Loucy (cell line): Measurements from ENCODE around the gene DOCK8.

Experiments
- H2AFZ ChIP-seq: fragments of 200-600 bp; sonication (generic); 2 replicates; pipeline ENCODE4 v1.6.0; 2016; ENCODE audit warnings: antibody characterized with exemption, mild to moderate bottlenecking, low read length, moderate library complexity
- H3F3A ChIP-seq: fragments of 200-600 bp; 2 replicates; pipeline ENCODE4 v1.6.0; 2016; ENCODE audit warnings: antibody characterized with exemption, low read depth, mild to moderate bottlenecking
- H3K27me3 ChIP-seq: fragments of 200-600 bp; sonication (generic); 2 replicates; pipeline ENCODE4 v1.6.1; 2014; ENCODE audit warnings: low read length, mild to moderate bottlenecking; ENCODE audit not compliant: insufficient read depth, poor library complexity, severe bottlenecking
- H3K36me3 ChIP-seq: fragments of 200-600 bp; sonication (generic); 2 replicates; pipeline ENCODE4 v1.6.1; 2016; ENCODE audit warnings: low read length; ENCODE audit not compliant: insufficient read depth
- H3K4me1 ChIP-seq: fragments of 200-600 bp; sonication (generic); 2 replicates; pipeline ENCODE4 v1.5.1; 2014; ENCODE audit warnings: low read length, mild to moderate bottlenecking; ENCODE audit not compliant: insufficient read depth, poor library complexity, severe bottlenecking
- H3K4me2 ChIP-seq: fragments of 200-600 bp; sonication (generic); 2 replicates; pipeline ENCODE4 v1.6.0; 2014; ENCODE audit warnings: antibody characterized with exemption, low read length, low read depth, mild to moderate bottlenecking; ENCODE audit not compliant: poor library complexity, severe bottlenecking
- H3K4me3 ChIP-seq: fragments of 200-600 bp; sonication (generic); 2 replicates; pipeline ENCODE4 v1.5.1; 2014; ENCODE audit warnings: low read length, mild to moderate bottlenecking, mixed read lengths; ENCODE audit not compliant: poor library complexity, severe bottlenecking
- H3K79me2 ChIP-seq: fragments of 200-600 bp; sonication (generic); 2 replicates; pipeline ENCODE4 v1.6.1; 2014; ENCODE audit warnings: low read length; ENCODE audit not compliant: insufficient read depth
- H3K9ac ChIP-seq: fragments of 200-600 bp; sonication (generic); 2 replicates; pipeline ENCODE4 v1.6.0; 2014; ENCODE audit warnings: mild to moderate bottlenecking, low read depth, low read length, moderate library complexity; ENCODE audit not compliant: poor library complexity, severe bottlenecking
- H3K9me2 ChIP-seq: fragments of 200-600 bp; sonication (generic); replicated peaks from 2 replicates; pipeline ENCODE4 v1.6.1; 2016; ENCODE audit warnings: low read depth, low read length, mixed read lengths
- H3K9me3 ChIP-seq: fragments of 200-600 bp; sonication (generic); 2 replicates; pipeline ENCODE4 v1.6.1; 2014; ENCODE audit warnings: mild to moderate bottlenecking, antibody characterized with exemption, low read length, low read depth; ENCODE audit not compliant: insufficient read depth
- H4K20me1 ChIP-seq: fragments of 200-600 bp; sonication (generic); 2 replicates; pipeline ENCODE4 v1.6.0; 2014; ENCODE audit warnings: antibody characterized with exemption, low read length, mild to moderate bottlenecking; ENCODE audit not compliant: insufficient read depth, poor library complexity, severe bottlenecking
- CTCF ChIP-seq: fragments of 200-600 bp; sonication (generic); conservative IDR thresholded peaks from 2 replicates; pipeline ENCODE4 v1.5.1; 2014; ENCODE audit warnings: mild to moderate bottlenecking, antibody characterized with exemption, low read length
- EZH2phosphoT487 ChIP-seq: fragments of 200-600 bp; IDR thresholded peaks from 2 replicates; pipeline ENCODE4 v1.6.1; 2018; ENCODE audit warnings: antibody characterized with exemption, mild to moderate bottlenecking, moderate library complexity, borderline replicate concordance

The DOCK8 gene

GRCh38 chr9:488448-488847, 273.8 kb downstream of the DOCK8 start:
- Histone ChIP-seq H3K36me3 (no peaks in the 10 kb centered on the region), H3K9me2 (no peaks in the 10 kb centered on the region)
- TF ChIP-seq CTCF: no peak
- no peak for TF ChIP-seq EZH2phosphoT487

GRCh38 chr9:489198-490197, 274.8 kb downstream of the DOCK8 start:
- Histone ChIP-seq H3K27me3 (no peaks in the 10 kb centered on the region), H3F3A (no peaks in the 10 kb centered on the region), H3K9ac (no peak overlapping the region), H3K4me3 (no peak overlapping the region), H3K4me2 (no peak overlapping the region), H3K79me2 (no peaks in the 10 kb centered on the region), H3K36me3 (no peaks in the 10 kb centered on the region), H3K9me3 (no peaks in the 10 kb centered on the region), H4K20me1 (no peaks in the 10 kb centered on the region), H3K9me2 (no peaks in the 10 kb centered on the region), H3K4me1 (peaks cover 6% of the 10 kb centered on the region), H2AFZ (no peak overlapping the region)
- TF ChIP-seq EZH2phosphoT487: no peak
- TF ChIP-seq CTCF: no peak

More at GRCh38 chr9:488448-488847, 273.8 kb downstream of the DOCK8 start:
- Histone ChIP-seq H3K9me3 (peaks cover 5% of the 10 kb centered on the region; the same call in 1 of the 2 replicates), H4K20me1 (no peaks in the 10 kb centered on the region), H3K9ac (no peak overlapping the region), H3K79me2 (no peaks in the 10 kb centered on the region), H2AFZ (no peak overlapping the region), H3K27me3 (no peaks in the 10 kb centered on the region), H3K4me2 (no peak overlapping the region), H3K4me1 (peaks cover 6% of the 10 kb centered on the region), H3F3A (no peaks in the 10 kb centered on the region), H3K4me3 (no peak overlapping the region)

- TF ChIP-seq CTCF (no peak), EZH2phosphoT487 (no peak)
- Histone ChIP-seq H3K4me1 (peaks cover 2% of the 10 kb centered on the region), H3K27me3 (no peaks in the 10 kb centered on the region), H3K79me2 (no peaks in the 10 kb centered on the region), H3K9ac (no peak overlapping the region), H3K9me2 (no peaks in the 10 kb centered on the region), H4K20me1 (no peaks in the 10 kb centered on the region), H3F3A (no peaks in the 10 kb centered on the region), H2AFZ (no peak overlapping the region), H3K9me3 (no peaks in the 10 kb centered on the region), H3K4me3 (no peak overlapping the region), H3K36me3 (no peaks in the 10 kb centered on the region), H3K4me2 (no peak overlapping the region)
Measured at GRCh38 chr9:494764-495163, 280.1 kb downstream of the DOCK8 start.
